A673 (cell line): ENCODE measurements around the gene UBE2J1. TPM values are rescaled to one million over a fixed set of nuclear protein-coding genes. Genes with fewer than 3 reads are reported as not detected.

Source experiments
- BruUV-seq: library from RNA; stranded (reverse); fragments of 400-500 nt; replicated peaks from 2 replicates; lab custom pipeline; 2021; lab: Mats Ljungman, UMichigan
- CTCF ChIA-PET: fragments of 300-600 bp; sonication (Branson Sonifier 250); formaldehyde crosslinking; loops from one replicate; lab custom pipeline; 2022; ENCODE audit warnings: antibody characterized with exemption; lab: Charles Lee
- POLR2A ChIA-PET: fragments of 300-600 bp; sonication (Branson Sonifier 250); formaldehyde crosslinking; loops from one replicate; lab custom pipeline; 2022; ENCODE audit warnings: antibody characterized with exemption; ENCODE audit not compliant: low non-redundant PET; lab: Charles Lee
- DNase-seq: peaks from one replicate; pipeline ENCODE4 v3.0.0-alpha.2; 2015; ENCODE audit warnings: low spot score
- H3K27ac ChIP-seq: fragments of 200-600 bp; sonication (generic); 2 replicates; pipeline ENCODE4 v1.5.1; 2016; ENCODE audit warnings: mixed run types, low read depth, mild to moderate bottlenecking, mixed read lengths, antibody characterized with exemption, low read length; ENCODE audit not compliant: poor library complexity, severe bottlenecking
- H3K27me3 ChIP-seq: fragments of 200-600 bp; sonication (generic); replicated peaks from 2 replicates; pipeline ENCODE4 v1.6.1; 2017; ENCODE audit warnings: mixed run types, low read depth, mild to moderate bottlenecking, mixed read lengths, antibody characterized with exemption, low read length; ENCODE audit not compliant: insufficient read depth, poor library complexity
- H3K36me3 ChIP-seq: fragments of 200-600 bp; sonication (generic); 2 replicates; pipeline ENCODE4 v1.6.1; 2016; ENCODE audit warnings: mixed run types, mild to moderate bottlenecking, mixed read lengths, antibody characterized with exemption, low read length; ENCODE audit not compliant: insufficient read depth, poor library complexity, severe bottlenecking
- H3K4me1 ChIP-seq: fragments of 200-600 bp; sonication (generic); 2 replicates; pipeline ENCODE4 v1.6.1; 2017; ENCODE audit warnings: mixed run types, mild to moderate bottlenecking, mixed read lengths, antibody characterized with exemption, low read length; ENCODE audit not compliant: insufficient read depth, poor library complexity, severe bottlenecking
- H3K4me3 ChIP-seq: fragments of 200-600 bp; sonication (generic); 2 replicates; pipeline ENCODE4 v1.5.1; 2016; ENCODE audit warnings: low read depth, mixed run types, mild to moderate bottlenecking, mixed read lengths, low read length; ENCODE audit not compliant: poor library complexity, severe bottlenecking
- H3K9me3 ChIP-seq: fragments of 200-600 bp; sonication (generic); 2 replicates; pipeline ENCODE4 v1.6.1; 2016; ENCODE audit warnings: mixed run types, low read depth, mild to moderate bottlenecking, mixed read lengths, antibody characterized with exemption, low read length; ENCODE audit not compliant: poor library complexity, severe bottlenecking
- CTCF ChIP-seq: fragments of 300-800, 200-600 bp; sonication (generic); conservative IDR thresholded peaks from 2 replicates; pipeline ENCODE4 v1.5.1; 2017; ENCODE audit warnings: low read depth, mild to moderate bottlenecking, antibody characterized with exemption, low read length, moderate library complexity, mixed read lengths
- EZH2 ChIP-seq: fragments of 200-600 bp; sonication (generic); IDR thresholded peaks from 2 replicates; pipeline ENCODE4 v1.6.1; 2017; ENCODE audit warnings: borderline replicate concordance, low read depth, mild to moderate bottlenecking, mixed read lengths, antibody characterized with exemption, low read length; ENCODE audit not compliant: poor library complexity, severe bottlenecking
- intact Hi-C: fragments of 100-400 bp; cut with micrococcal nuclease; formaldehyde crosslinking; loops from one replicate; pipeline ENCODE4 v1.10.0; 2022; ENCODE audit not compliant: unreplicated experiment
- total RNA-seq: library from RNA; stranded (reverse); gene quantifications from 2 replicates; pipeline ENCODE4 v1.2.3, GENCODE V29; 2021

UBE2J1 gene
- total RNA-seq, 1 experiment from 2014 or later: 36.1 TPM

DNA sequence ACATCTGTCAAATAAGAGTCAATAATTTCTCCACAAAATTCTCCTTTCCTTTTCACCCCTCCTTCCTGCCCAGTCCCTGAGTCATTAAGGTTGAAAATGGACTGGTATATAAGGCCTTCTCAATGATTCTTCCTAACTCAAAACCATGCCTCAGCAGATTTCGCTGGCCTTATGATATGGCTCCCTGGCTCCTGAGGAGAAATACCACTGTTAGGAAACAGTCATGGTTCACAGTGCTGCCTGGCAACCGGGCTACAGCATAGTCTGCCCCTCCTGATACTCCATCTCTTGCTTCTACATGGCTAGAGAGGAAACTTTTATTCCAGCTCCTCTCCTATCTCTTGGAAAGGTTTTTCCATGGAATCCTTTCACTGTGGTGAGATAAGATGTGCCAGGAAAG, 4.7 kb downstream of the UBE2J1 start:
- no peaks in the 10 kb centered on the region for H3K36me3 ChIP-seq
- ChIA-PET CTCF (no interaction called here), POLR2A (no interaction called here)
- no TSS peak for BruUV-seq
- TF ChIP-seq CTCF (no peak), EZH2 (no peak)
- H3K27me3 ChIP-seq: no peaks in the 10 kb centered on the region
- intact Hi-C loops: no loop called here
- H3K9me3 ChIP-seq: no peaks in the 10 kb centered on the region
- no peak overlapping the region for H3K27ac ChIP-seq
- peaks cover 18% of the 10 kb centered on the region for H3K4me1 ChIP-seq
- no peak overlapping the region for H3K4me3 ChIP-seq
- no peak for DNase-seq

DNA sequence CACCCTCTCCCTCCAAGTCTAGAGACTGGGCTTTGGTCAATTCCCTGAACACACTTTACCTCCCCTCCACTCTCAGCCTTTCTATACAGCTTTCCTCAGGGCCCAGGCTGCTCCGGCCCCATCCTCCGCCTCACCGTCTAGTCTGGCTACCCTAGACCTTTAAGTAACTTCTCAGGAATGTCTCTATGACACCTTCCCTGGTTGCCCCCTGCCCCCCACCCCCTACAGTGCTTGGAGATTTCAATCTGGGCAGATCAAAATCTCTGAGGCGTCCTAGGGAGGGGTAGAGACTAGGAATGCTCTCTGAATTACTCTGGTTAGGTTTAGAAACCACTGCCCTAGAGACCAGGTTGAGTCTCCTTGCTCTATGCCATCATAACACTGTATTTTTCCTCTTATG, 6.1 kb downstream of the UBE2J1 start:
- DNase-seq: no peak
- Histone ChIP-seq H3K4me3 (no peak overlapping the region), H3K4me1 (peaks cover 18% of the 10 kb centered on the region), H3K27ac (no peak overlapping the region), H3K27me3 (no peaks in the 10 kb centered on the region), H3K36me3 (peaks cover 6% of the 10 kb centered on the region), H3K9me3 (no peaks in the 10 kb centered on the region)
- BruUV-seq: no TSS peak
- ChIA-PET POLR2A (no interaction called here), CTCF (no interaction called here)
- intact Hi-C loops: no loop called here
- TF ChIP-seq EZH2 (no peak), CTCF (no peak)

GRCh38 chr6:89339565-89339964, 13.0 kb downstream of the UBE2J1 start:
- no peak for DNase-seq
- CTCF ChIA-PET: no interaction called here
- H3K27me3 ChIP-seq: no peaks in the 10 kb centered on the region
- TF ChIP-seq CTCF: no peak
- no peak for TF ChIP-seq EZH2
- H3K27ac ChIP-seq: no peak overlapping the region
- POLR2A ChIA-PET: no interaction called here
- BruUV-seq: no TSS peak
- H3K36me3 ChIP-seq: peaks cover 40% of the 10 kb centered on the region
- H3K4me1 ChIP-seq: no peaks in the 10 kb centered on the region
- H3K4me3 ChIP-seq: no peak overlapping the region
- intact Hi-C loops: no loop called here
- no peaks in the 10 kb centered on the region for H3K9me3 ChIP-seq
